Coronary artery (tissue), 2 donors: Measurements from ENCODE around the gene KCNT2.

ENCODE experiments used
- DNase-seq: peaks from one replicate; pipeline ENCODE4 v3.0.0-alpha.2; 2017; ENCODE audit warnings: low spot score
- H3K27ac ChIP-seq, 2 donors: fragments of 200-600 bp; sonication (generic); one replicate each; pipeline ENCODE4 v1.5.1; 2016 to 2019
- H3K4me3 ChIP-seq: fragments of 200-600 bp; sonication (generic); 2 replicates; pipeline ENCODE4 v1.5.1; 2016; ENCODE audit warnings: mild to moderate bottlenecking, moderate library complexity
- CTCF ChIP-seq: fragments of 200-600 bp; sonication (generic); IDR thresholded peaks from one replicate; pipeline ENCODE4 v1.5.1; 2019; ENCODE audit warnings: antibody characterized with exemption

KCNT2 gene

GRCh38 chr1:196393742-196394141 is 214.5 kb downstream of the KCNT2 start:
- H3K4me3 ChIP-seq = no peak overlapping the region
- DNase-seq = no peak
- H3K27ac ChIP-seq = no peak overlapping the region
- TF ChIP-seq CTCF = no peak

- DNase-seq = no peak
- Histone ChIP-seq H3K4me3 (no peak overlapping the region), H3K27ac (no peak overlapping the region)
- TF ChIP-seq CTCF = no peak
Observed at GRCh38 chr1:196393282-196393681, 215.0 kb downstream of the KCNT2 start.

- Histone ChIP-seq H3K27ac (no peak overlapping the region), H3K4me3 (no peak overlapping the region)
- DNase-seq = no peak
- TF ChIP-seq CTCF = no peak
Observed at GRCh38 chr1:196387766-196388165, 220.5 kb downstream of the KCNT2 start.

GRCh38 chr1:196385109-196385508 is 223.1 kb downstream of the KCNT2 start:
- DNase-seq = no peak
- Histone ChIP-seq H3K4me3 (no peak overlapping the region), H3K27ac (no peak overlapping the region)
- no peak for TF ChIP-seq CTCF

GRCh38 chr1:196382383-196382782 is 225.9 kb downstream of the KCNT2 start:
- H3K27ac ChIP-seq = no peak overlapping the region
- no peak overlapping the region for H3K4me3 ChIP-seq
- DNase-seq = no peak
- no peak for TF ChIP-seq CTCF

GRCh38 chr1:196381544-196381943 is 226.7 kb downstream of the KCNT2 start:
- no peak overlapping the region for H3K27ac ChIP-seq
- TF ChIP-seq CTCF = no peak
- DNase-seq = no peak
- H3K4me3 ChIP-seq = no peak overlapping the region

- no peak for TF ChIP-seq CTCF
- H3K27ac ChIP-seq = no peak overlapping the region
- no peak for DNase-seq
- H3K4me3 ChIP-seq = no peak overlapping the region
Observed at GRCh38 chr1:196380316-196380715, 227.9 kb downstream of the KCNT2 start.
